ENCODE results near the gene GAN.

DNA sequence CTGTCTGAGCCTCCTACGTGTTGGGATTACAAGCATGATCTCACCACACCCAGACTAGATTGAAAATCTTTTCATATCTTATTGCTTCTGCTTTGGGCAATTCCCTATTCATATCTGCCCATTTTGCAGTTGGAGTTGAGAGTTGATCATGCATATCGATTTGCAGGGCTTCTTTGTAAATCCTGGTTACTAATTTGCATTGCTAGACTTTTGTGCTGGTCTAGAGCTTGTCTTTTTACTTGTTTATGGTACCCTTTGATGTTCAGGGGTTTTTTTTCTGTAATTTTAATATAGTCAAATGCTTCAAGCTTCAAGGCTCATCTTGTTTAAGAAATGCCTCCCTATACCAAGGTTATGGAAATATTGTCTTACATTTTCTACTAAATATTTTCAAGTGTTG is 106.4 kb downstream of the GAN start:
- no peak for TF ChIP-seq CTCF (IDR thresholded peaks at IDR 0.05)
- TF ChIP-seq EZH2 (IDR thresholded peaks at IDR 0.05) = no peak
- no peak for TF ChIP-seq EZH2phosphoT487 (IDR thresholded peaks at IDR 0.05)
